ENCODE results near the gene FBXO15. TPM values are rescaled to one million over a fixed set of nuclear protein-coding genes. Genes with fewer than 3 reads are reported as not detected.

FBXO15 gene
- total RNA-seq, 1 donor from 2014 or later: 1.2 TPM

DNA sequence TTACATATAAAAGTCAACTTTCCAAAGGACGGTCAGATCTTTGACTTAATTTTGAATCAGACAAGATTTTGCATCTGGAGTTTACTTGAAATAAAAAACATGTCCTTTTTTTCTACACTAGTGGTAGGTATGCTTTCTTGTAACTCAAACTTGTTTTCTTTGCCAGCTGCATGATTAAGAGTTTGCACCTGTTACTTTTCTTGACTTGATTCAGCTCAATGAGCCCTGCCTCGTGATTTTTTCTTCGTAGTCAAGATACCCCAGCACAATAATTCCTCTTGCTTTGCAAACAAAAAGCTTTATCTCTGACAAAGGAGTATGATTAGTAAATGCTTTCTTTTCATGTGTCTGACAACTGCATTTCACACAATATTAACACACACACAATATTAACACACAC is 82.3 kb downstream of the FBXO15 start:
- Histone ChIP-seq H3K9me3 (ENCODE audit: insufficient read depth, low read depth, low read length) (no peaks in the 10 kb centered on the region), H3K36me3 (ENCODE audit: insufficient read depth, low read length) (no peaks in the 10 kb centered on the region), H3K9ac (ENCODE audit: low read length) (no peak overlapping the region), H4K20me1 (ENCODE audit: insufficient read depth, low read length) (no peaks in the 10 kb centered on the region), H3K27me3 (ENCODE audit: insufficient read depth, low read length) (peaks cover 4% of the 10 kb centered on the region), H2AFZ (ENCODE audit: low read depth, low read length) (no peak overlapping the region), H3K4me2 (ENCODE audit: low read length) (no peak overlapping the region), H3K4me3 (ENCODE audit: insufficient read depth, low read depth, low read length) (no peak overlapping the region), H3K79me2 (ENCODE audit: insufficient read depth, low read length) (no peaks in the 10 kb centered on the region), H3K27ac (ENCODE audit: low read depth, low read length) (no peak overlapping the region), H3K4me1 (ENCODE audit: insufficient read depth, low read length) (no peaks in the 10 kb centered on the region)
- DNase-seq (ENCODE audit: low read depth) (no peak), FAIRE-seq (no peak)
- H3K36me3 Mint-ChIP-seq (ENCODE audit: low read depth, unreplicated experiment): no peaks in the 10 kb centered on the region
- no peak overlapping the region for H3K27ac Mint-ChIP-seq (ENCODE audit: unreplicated experiment)
- no peaks in the 10 kb centered on the region for H3K4me1 Mint-ChIP-seq (ENCODE audit: low read depth, unreplicated experiment)
- H3K9me3 Mint-ChIP-seq (ENCODE audit: unreplicated experiment): no peaks in the 10 kb centered on the region
- H3K27me3 Mint-ChIP-seq (ENCODE audit: low read depth, unreplicated experiment): peaks cover 5% of the 10 kb centered on the region
- TF ChIP-seq EZH2 (IDR thresholded peaks at IDR 0.05; ENCODE audit: insufficient read depth, low read length) (no peak), CTCF (IDR thresholded peaks at IDR 0.05; ENCODE audit: insufficient read depth, low read depth, low read length) (no peak)
- H3K4me3 Mint-ChIP-seq (ENCODE audit: unreplicated experiment): no peak overlapping the region

GRCh38 chr18:74064510-74064909 is 83.1 kb downstream of the FBXO15 start:
- FAIRE-seq: no peak
- Histone ChIP-seq H3K4me3 (ENCODE audit: insufficient read depth, low read depth, low read length) (no peak overlapping the region), H3K36me3 (ENCODE audit: insufficient read depth, low read length) (no peaks in the 10 kb centered on the region), H3K4me1 (ENCODE audit: insufficient read depth, low read length) (no peaks in the 10 kb centered on the region), H3K79me2 (ENCODE audit: insufficient read depth, low read length) (no peaks in the 10 kb centered on the region), H3K9ac (ENCODE audit: low read length) (no peak overlapping the region), H3K4me2 (ENCODE audit: low read length) (no peak overlapping the region), H3K9me3 (ENCODE audit: insufficient read depth, low read depth, low read length) (no peaks in the 10 kb centered on the region), H2AFZ (ENCODE audit: low read depth, low read length) (no peak overlapping the region), H3K27ac (ENCODE audit: low read depth, low read length) (no peak overlapping the region), H4K20me1 (ENCODE audit: insufficient read depth, low read length) (no peaks in the 10 kb centered on the region), H3K27me3 (ENCODE audit: insufficient read depth, low read length) (peaks cover 4% of the 10 kb centered on the region)
- H3K27ac Mint-ChIP-seq (ENCODE audit: unreplicated experiment): no peak overlapping the region
- no peak overlapping the region for H3K4me3 Mint-ChIP-seq (ENCODE audit: unreplicated experiment)
- no peaks in the 10 kb centered on the region for H3K9me3 Mint-ChIP-seq (ENCODE audit: unreplicated experiment)
- peaks cover 5% of the 10 kb centered on the region for H3K27me3 Mint-ChIP-seq (ENCODE audit: low read depth, unreplicated experiment)
- TF ChIP-seq EZH2 (IDR thresholded peaks at IDR 0.05; ENCODE audit: insufficient read depth, low read length) (no peak), CTCF (IDR thresholded peaks at IDR 0.05; ENCODE audit: insufficient read depth, low read depth, low read length) (no peak)
- H3K36me3 Mint-ChIP-seq (ENCODE audit: low read depth, unreplicated experiment): no peaks in the 10 kb centered on the region
- no peak for DNase-seq (ENCODE audit: low read depth)
- no peaks in the 10 kb centered on the region for H3K4me1 Mint-ChIP-seq (ENCODE audit: low read depth, unreplicated experiment)

DNA sequence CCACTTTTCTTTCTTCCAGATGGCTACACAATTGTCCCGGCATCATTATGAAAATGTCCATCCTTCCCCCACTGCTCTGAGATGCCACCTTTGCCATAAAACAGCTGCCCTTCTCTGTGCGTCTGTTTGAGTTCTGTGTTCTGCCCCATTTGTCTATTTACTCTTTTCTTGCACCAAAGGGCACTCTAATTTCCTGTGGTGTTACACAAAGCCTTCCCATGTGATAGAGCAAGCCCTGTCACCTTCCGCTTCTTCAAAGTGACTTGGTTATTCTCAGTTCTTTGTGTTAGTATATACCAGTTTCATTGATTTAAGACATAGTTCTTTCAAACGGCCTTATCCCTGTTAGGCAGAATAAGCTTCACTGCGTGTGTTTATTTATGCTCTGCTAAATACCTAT is 84.1 kb downstream of the FBXO15 start:
- H3K4me3 ChIP-seq (ENCODE audit: insufficient read depth, low read depth, low read length): no peak overlapping the region
- no peak overlapping the region for H2AFZ ChIP-seq (ENCODE audit: low read depth, low read length)
- DNase-seq (ENCODE audit: low read depth) (no peak), FAIRE-seq (no peak)
- no peaks in the 10 kb centered on the region for H4K20me1 ChIP-seq (ENCODE audit: insufficient read depth, low read length)
- TF ChIP-seq CTCF (IDR thresholded peaks at IDR 0.05; ENCODE audit: insufficient read depth, low read depth, low read length): no peak
- TF ChIP-seq EZH2 (IDR thresholded peaks at IDR 0.05; ENCODE audit: insufficient read depth, low read length): no peak
- no peak overlapping the region for H3K4me2 ChIP-seq (ENCODE audit: low read length)
- no peak overlapping the region for H3K9ac ChIP-seq (ENCODE audit: low read length)
- no peaks in the 10 kb centered on the region for H3K36me3 ChIP-seq (ENCODE audit: insufficient read depth, low read length)
- peaks cover 5% of the 10 kb centered on the region for H3K27me3 Mint-ChIP-seq (ENCODE audit: low read depth, unreplicated experiment)
- H3K9me3 ChIP-seq (ENCODE audit: insufficient read depth, low read depth, low read length): no peaks in the 10 kb centered on the region
- H3K27ac ChIP-seq (ENCODE audit: low read depth, low read length): no peak overlapping the region
- H3K27ac Mint-ChIP-seq (ENCODE audit: unreplicated experiment): no peak overlapping the region
- H3K4me1 Mint-ChIP-seq (ENCODE audit: low read depth, unreplicated experiment): no peaks in the 10 kb centered on the region
- no peak overlapping the region for H3K4me3 Mint-ChIP-seq (ENCODE audit: unreplicated experiment)
- no peaks in the 10 kb centered on the region for H3K4me1 ChIP-seq (ENCODE audit: insufficient read depth, low read length)
- no peaks in the 10 kb centered on the region for H3K9me3 Mint-ChIP-seq (ENCODE audit: unreplicated experiment)
- peaks cover 4% of the 10 kb centered on the region for H3K27me3 ChIP-seq (ENCODE audit: insufficient read depth, low read length)
- H3K36me3 Mint-ChIP-seq (ENCODE audit: low read depth, unreplicated experiment): no peaks in the 10 kb centered on the region
- no peaks in the 10 kb centered on the region for H3K79me2 ChIP-seq (ENCODE audit: insufficient read depth, low read length)

All from astrocyte (in vitro differentiated cells and primary cell).